Measurements from ENCODE around the gene OPN4.

The OPN4 gene

GRCh38 chr10:86651631-86652331, 2.6 kb upstream of the OPN4 start:
- DNase-seq (ENCODE audit: low spot score): no peak
- CTCF ChIA-PET: interaction anchor here (0.6 kb wide), 1 partner anchor 31 kb away, joined by 3 read pairs; no protein-coding TSS in a partner anchor
- POLR2A ChIA-PET (ENCODE audit: low non-redundant PET): no interaction called here
- H3K27ac ChIP-seq: peak overlapping the region; percentile 34; the same call in 1 of the 2 replicates
- no peak for TF ChIP-seq CTCF (conservative IDR thresholded peaks at IDR 0.05; ENCODE audit: low read depth)

- TF ChIP-seq CTCF (conservative IDR thresholded peaks at IDR 0.05; ENCODE audit: low read depth): no peak
- ChIA-PET POLR2A (ENCODE audit: low non-redundant PET) (no interaction called here), CTCF (no interaction called here)
- no peak for DNase-seq (ENCODE audit: low spot score)
- H3K27ac ChIP-seq: peak overlapping the region; percentile 34
Measured at GRCh38 chr10:86652361-86653202, 1.8 kb upstream of the OPN4 start.

- ChIA-PET POLR2A (ENCODE audit: low non-redundant PET) (no interaction called here), CTCF (no interaction called here)
- no peak for TF ChIP-seq CTCF (conservative IDR thresholded peaks at IDR 0.05; ENCODE audit: low read depth)
Measured at GRCh38 chr10:86653379-86653778, 968 bp upstream of the OPN4 start.

GRCh38 chr10:86653987-86654386, 360 bp upstream of the OPN4 start:
- CTCF ChIA-PET: interaction anchor here (0.6 kb wide), 2 partner anchors 170 to 852 kb away, joined by 3 read pairs; no protein-coding TSS in a partner anchor
- no peak for TF ChIP-seq CTCF (conservative IDR thresholded peaks at IDR 0.05; ENCODE audit: low read depth)

More at GRCh38 chr10:86653379-86653778, 968 bp upstream of the OPN4 start:
- no peak overlapping the region; the same call in 1 of the 2 replicates for H3K27ac ChIP-seq
- no peak for DNase-seq (ENCODE audit: low spot score)

GRCh38 chr10:86655173-86655540, 810 bp downstream of the OPN4 start:
- CTCF ChIA-PET: interaction anchor here (0.7 kb wide), 1 partner anchor 45 kb away, joined by 3 read pairs; no protein-coding TSS in a partner anchor
- DNase-seq (ENCODE audit: low spot score): no peak
- TF ChIP-seq CTCF (conservative IDR thresholded peaks at IDR 0.05; ENCODE audit: low read depth): no peak
- POLR2A ChIA-PET (ENCODE audit: low non-redundant PET): no interaction called here
- H3K27ac ChIP-seq: no peak overlapping the region

More at GRCh38 chr10:86653987-86654386, 360 bp upstream of the OPN4 start:
- POLR2A ChIA-PET (ENCODE audit: low non-redundant PET): no interaction called here
- no peak overlapping the region for H3K27ac ChIP-seq
- no peak for DNase-seq (ENCODE audit: low spot score)

GRCh38 chr10:86655596-86655995, 1.2 kb downstream of the OPN4 start:
- ChIA-PET POLR2A (ENCODE audit: low non-redundant PET) (no interaction called here), CTCF (interaction anchor here (0.7 kb wide), 1 partner anchor 45 kb away, joined by 3 read pairs; no protein-coding TSS in a partner anchor)
- H3K27ac ChIP-seq: no peak overlapping the region
- DNase-seq (ENCODE audit: low spot score): no peak
- no peak for TF ChIP-seq CTCF (conservative IDR thresholded peaks at IDR 0.05; ENCODE audit: low read depth)

Data from RWPE1 (cell line).